NOMO-1 (cell line): ENCODE results near the gene ZFP36L2.

ENCODE experiments used
- DNase-seq, 2 experiments: peaks; one replicate each; lab custom pipeline; 2025; ENCODE audit not compliant: unreplicated experiment in 2 of 2; lab: John Stamatoyannopoulos, UW

The ZFP36L2 gene

GRCh38 chr2:43248621-43249020, 22.2 kb upstream of the ZFP36L2 start:
- DNase-seq, result no peak

DNA sequence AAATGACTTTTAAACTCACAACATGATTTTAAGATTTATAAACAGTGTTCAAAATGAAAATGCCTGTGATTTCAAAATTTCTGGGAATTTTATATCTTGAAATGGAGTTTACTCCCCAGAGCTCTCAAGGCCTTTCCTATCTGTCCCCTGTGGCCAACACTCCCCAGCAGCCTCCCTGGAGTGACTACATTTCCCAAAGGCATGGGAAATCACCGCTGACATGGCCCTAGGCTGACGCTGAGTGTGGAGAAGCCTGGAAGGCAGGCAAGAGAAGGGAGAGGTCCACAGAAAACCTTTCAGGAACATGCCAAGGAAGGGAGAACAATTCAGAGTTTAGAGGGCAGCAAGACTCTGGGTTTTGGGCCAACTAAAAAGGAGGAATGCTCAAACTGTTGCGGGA, 20.2 kb upstream of the ZFP36L2 start:
- DNase-seq, result no peak

- DNase-seq, result no peak
Measured at GRCh38 chr2:43241558-43241957, 15.2 kb upstream of the ZFP36L2 start.

- no peak for DNase-seq
Measured at GRCh38 chr2:43240766-43241150, 14.4 kb upstream of the ZFP36L2 start.

DNA sequence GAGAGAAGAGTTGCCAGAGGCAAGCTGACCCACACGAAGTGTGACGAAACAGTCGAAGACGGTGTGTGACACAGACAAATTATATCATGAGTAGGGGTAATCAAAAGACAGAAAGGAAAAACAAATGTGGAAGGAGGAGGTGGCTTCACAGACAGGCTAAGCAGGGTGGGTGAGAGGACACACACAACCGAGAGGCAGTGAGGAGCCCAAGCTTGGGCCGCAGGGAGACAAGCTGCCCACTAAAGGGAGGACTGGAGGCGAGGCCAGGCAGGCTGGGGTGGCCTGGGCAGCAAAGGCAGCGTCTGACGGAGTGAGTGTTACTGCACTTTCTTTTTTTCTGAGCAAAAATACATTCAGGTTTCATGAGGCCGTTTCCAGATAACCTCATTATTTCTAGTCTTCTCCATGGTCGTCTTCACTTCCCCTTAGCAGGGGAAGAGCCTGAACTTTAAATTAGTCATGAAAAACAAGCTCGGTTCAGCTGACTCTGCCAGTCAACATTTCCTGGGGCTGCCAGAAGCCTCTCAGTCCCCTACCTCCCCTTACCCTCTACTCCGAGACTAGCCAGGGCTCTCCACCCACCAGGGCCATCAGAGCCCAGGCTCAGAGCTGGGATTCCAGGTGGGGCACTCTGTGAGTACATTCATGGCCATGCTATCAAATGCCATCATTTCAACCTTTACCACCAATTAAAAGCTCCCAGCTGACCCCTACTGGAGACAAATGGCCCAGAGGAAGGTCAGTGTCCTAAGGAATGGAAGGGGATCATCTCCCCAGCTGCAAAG, 13.8 kb upstream of the ZFP36L2 start:
- DNase-seq, result peak; percentile 51 to 78

- DNase-seq, result no peak
Measured at GRCh38 chr2:43238813-43239212, 12.4 kb upstream of the ZFP36L2 start.

- no peak for DNase-seq
Measured at GRCh38 chr2:43238176-43238575, 11.8 kb upstream of the ZFP36L2 start.

- peak; percentile 82 to 83 for DNase-seq
Measured at GRCh38 chr2:43233218-43234212, 7.1 kb upstream of the ZFP36L2 start.

DNA sequence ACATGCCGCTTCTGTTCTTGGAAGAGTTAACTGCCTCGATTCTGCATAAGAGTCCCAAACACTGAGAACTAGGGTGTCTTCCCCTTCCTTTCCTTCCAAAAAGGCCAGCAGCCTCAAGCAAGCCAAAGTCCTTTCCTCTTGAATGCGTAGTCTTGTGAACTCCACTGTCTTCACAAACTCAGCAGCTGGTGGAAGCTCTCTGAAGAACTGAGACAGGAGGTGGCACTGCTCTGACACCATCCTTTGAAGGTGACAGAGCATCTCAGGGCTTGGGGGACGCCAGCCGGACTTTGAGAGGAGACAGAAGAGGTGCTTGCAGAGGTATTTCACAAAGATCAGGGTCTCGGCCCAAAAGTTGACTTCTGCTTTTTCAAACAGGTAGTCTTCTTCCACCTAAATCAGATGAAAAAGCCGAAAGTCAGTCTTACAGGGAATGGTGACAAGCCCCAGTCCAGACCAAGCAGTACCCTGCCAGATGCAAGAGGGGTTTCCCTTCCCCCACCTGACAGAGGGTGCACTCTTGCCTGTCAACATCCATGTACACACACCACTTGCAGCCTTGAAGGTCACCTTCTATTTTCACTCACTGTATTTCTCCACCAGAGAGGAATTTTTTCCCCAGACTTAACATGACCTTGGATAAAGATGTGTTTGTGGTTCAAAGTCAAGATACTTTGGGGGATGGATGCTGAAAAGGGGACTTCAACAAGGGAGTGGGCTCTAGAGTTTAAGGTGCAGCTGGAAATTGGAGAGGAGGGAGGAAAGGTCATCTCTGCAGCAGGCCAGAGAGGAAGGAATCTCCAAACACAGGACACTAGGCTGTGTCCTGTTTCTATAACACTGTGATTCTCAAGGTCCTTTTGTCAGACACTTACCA, 4.8 kb upstream of the ZFP36L2 start:
- peak in 1 of 2 experiments; percentile 69 for DNase-seq

- DNase-seq, result no peak
Measured at GRCh38 chr2:43230351-43230885, 4.0 kb upstream of the ZFP36L2 start.

GRCh38 chr2:43228756-43229659, 2.6 kb upstream of the ZFP36L2 start:
- no peak for DNase-seq

DNA sequence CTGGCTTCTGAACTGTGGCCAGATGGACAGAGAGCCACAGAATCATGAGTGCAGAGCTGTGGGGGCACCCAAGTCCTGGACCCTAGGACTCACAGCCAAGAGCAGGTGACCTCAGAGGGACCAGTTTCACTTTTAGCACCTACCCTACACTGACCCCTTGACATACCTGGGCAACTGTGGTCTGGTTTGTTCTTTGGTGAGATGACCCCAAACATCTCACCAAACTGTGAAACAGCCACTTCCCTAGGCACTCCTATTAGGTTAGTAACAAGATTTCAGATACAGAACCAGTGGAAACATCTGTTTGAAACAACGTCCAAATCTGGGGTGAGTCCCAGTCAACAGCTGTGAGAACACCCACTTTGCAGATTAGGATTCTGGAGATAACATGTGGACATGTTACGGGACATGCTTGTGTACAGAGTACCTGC, 1.9 kb upstream of the ZFP36L2 start:
- no peak for DNase-seq

- DNase-seq, result no peak
Measured at GRCh38 chr2:43227830-43228281, 1.4 kb upstream of the ZFP36L2 start.

DNA sequence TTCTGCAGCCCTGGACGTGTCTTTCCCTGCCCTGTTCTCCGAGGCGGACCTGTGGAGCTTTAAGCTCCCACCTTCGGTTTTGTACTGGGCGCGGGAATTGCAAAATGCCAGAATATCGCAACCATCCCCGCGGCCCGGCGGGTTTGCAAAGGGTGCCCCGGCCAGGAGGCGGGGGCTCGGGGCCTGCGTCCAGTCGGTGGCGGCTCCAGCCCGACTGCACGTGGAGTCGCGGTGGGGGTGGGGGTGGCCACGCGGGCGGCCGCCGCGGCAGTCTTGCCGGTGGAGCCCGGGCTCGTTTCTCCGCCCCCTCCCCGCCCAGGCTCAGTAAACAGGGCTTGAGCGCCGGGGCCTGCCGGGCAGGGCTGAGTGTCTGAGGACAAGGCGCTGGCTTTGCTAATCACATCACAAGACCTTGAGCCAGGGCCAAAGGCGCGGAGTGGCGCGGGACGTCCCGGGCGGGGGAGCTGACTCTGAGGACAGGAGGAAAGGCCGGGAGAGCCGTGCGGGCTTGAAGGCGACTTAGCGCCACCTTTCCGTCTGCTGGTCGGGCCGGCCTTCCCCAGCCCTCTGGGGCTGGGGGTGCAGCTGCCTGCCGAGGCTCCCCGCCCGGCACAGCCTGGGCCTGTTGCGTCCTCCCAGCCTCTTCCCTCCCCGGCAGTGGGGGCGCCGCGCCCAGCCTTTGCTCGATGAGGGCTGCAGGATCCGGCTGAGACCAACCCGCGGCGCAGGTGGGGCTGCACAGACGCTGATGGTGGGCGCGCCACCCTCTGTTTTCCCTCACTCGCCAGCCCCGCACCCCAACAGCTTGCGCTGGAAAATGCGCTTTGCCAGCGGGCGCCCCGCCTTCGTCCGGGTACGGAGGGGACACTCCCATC, 786 bp upstream of the ZFP36L2 start:
- DNase-seq, result peak; percentile 80 to 92

DNA sequence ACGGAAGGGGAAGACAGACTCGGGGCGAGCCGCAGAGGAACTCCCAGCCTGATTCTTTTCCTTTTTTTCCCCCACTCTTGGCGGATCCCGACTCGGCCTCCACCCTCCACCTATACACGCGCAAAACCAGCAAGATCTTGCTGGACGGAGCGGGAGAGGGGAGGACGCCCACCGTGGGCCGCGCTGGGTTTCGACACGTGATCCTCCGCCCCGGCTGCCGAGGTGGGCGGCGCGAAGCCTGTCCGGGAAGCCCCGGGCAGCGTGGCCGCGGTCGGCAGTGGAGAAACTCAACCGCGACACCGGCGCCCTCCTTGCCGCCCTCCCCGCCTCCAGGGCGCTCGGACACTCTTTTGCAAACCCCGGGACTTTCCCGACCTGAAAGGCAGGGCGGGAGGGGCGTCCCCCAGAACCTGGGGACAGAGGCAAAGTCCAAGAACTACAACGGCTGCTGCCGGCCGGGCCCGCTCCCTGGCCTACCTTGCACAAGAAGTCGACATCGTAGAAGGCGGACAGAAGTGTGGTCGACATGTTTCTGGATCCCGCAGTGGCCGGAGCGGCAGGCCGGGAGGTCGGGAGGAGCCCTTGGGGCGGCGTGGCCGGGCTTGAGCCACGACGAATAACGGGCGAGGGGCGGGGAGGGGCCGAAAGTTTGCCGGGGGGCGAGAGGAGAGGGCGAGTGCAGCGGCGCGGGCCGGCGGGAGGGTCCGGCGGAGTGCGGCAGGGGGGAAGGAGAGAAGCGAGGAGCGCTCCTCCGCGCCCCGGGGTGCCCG, 433 bp downstream of the ZFP36L2 start:
- peak; percentile 67 to 70 for DNase-seq

DNA sequence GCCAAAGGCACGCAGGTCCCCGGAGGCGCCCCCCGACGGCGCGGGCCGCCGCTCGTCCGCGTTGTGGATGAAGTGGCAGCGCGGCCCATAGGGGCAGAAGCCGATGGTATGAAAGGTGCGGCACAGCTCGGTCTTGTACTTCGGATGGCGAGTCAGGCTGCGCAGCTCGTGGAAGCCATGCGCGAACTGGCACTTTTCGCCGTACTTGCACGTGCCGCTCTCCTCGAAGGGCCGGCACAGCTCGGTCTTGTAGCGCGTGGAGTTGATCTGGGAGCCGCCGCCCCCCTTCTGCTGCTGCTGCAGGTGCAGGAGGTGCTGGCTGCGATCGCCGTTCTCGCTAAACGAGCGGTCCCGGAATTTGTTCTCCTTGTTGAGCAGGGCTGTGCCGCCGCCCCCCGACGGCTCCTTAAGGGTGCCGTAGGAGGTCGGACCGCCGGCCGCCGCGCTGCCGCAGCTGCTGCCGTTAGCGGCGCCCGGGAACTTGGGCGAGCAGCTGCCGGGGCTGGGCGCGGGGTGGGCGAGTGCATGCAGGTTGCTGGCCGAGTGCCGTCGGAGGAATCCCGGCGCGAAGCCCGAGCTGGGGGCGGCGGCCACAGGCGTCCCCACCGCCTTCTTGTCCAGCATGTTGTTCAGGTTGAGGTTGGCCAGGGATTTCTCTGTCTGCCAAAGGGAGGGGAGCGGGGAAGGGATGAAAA, 1.2 kb downstream of the ZFP36L2 start:
- DNase-seq, result peak in 1 of 2 experiments; percentile 65

GRCh38 chr2:43224571-43225092, 1.8 kb downstream of the ZFP36L2 start:
- peak in 1 of 2 experiments; percentile 26 for DNase-seq
